HepG2 (cell line): ENCODE data around the gene IGLON5. TPM values are rescaled to one million over a fixed set of nuclear protein-coding genes. Genes with fewer than 3 reads are reported as not detected.

ENCODE experiments used
- BRD4 ChIP-seq: sonication (generic); formaldehyde crosslinking; IDR thresholded peaks from 2 replicates; pipeline ENCODE4 v1.4.0; 2020; ENCODE audit warnings: missing genetic modification reagents
- FOSL2 ChIP-seq: sonication (generic); formaldehyde crosslinking; IDR thresholded peaks from 2 replicates; pipeline ENCODE4 v1.4.0; 2020; ENCODE audit warnings: missing genetic modification reagents
- HDAC1 ChIP-seq: sonication (generic); formaldehyde crosslinking; IDR thresholded peaks from 2 replicates; pipeline ENCODE4 v1.5.1; 2020; ENCODE audit warnings: mild to moderate bottlenecking, missing genetic modification reagents
- HNF4G ChIP-seq, 2 experiments: sonication (generic) in 1 of 2; formaldehyde crosslinking in 1 of 2; IDR thresholded peaks; 2 replicates each; pipeline versions ENCODE4 v1.4.0 to v1.6.1; 2011 to 2020; ENCODE audit warnings: borderline replicate concordance in 2 of 2, low read depth in 2 of 2, mild to moderate bottlenecking in 2 of 2, low read length in 1 of 2, missing genetic modification reagents in 1 of 2, moderate library complexity in 1 of 2
- RELA ChIP-seq: sonication (generic); formaldehyde crosslinking; IDR thresholded peaks from 2 replicates; pipeline ENCODE4 v1.4.0; 2020; ENCODE audit warnings: missing genetic modification reagents
- SIX4 ChIP-seq: sonication (generic); formaldehyde crosslinking; IDR thresholded peaks from 2 replicates; pipeline ENCODE4 v1.4.0; 2020; ENCODE audit warnings: missing genetic modification reagents
- SOX6 ChIP-seq, 2 experiments: fragments of 450-650 bp in 1 of 2; sonication (generic) in 1 of 2; formaldehyde crosslinking in 1 of 2; IDR thresholded peaks; 2 replicates each; pipeline versions ENCODE4 v1.4.0 to v1.6.1; 2017 to 2020; ENCODE audit warnings: antibody characterized with exemption in 1 of 2, mild to moderate bottlenecking in 1 of 2, missing genetic modification reagents in 1 of 2
- TCF12 ChIP-seq, 2 experiments: fragments of 450-650 bp in 1 of 2; sonication (generic) in 1 of 2; formaldehyde crosslinking in 1 of 2; IDR thresholded peaks; 2 replicates each; pipeline versions ENCODE4 v1.6.1 to v1.8.0; 2017 to 2022; ENCODE audit warnings: antibody characterized with exemption in 1 of 2, mild to moderate bottlenecking in 1 of 2, missing genetic modification reagents in 1 of 2, moderate library complexity in 1 of 2
- ZNF282 ChIP-seq: fragments of 450-650 bp; IDR thresholded peaks from 2 replicates; pipeline ENCODE4 v1.6.1; 2018; ENCODE audit not compliant: partially characterized antibody
- ZNF563 ChIP-seq: sonication (generic); formaldehyde crosslinking; IDR thresholded peaks from 2 replicates; pipeline ENCODE4 v1.8.0; 2022; ENCODE audit warnings: mild to moderate bottlenecking, moderate library complexity, missing genetic modification reagents
- ZNF569 ChIP-seq: sonication (generic); formaldehyde crosslinking; IDR thresholded peaks from 2 replicates; pipeline ENCODE4 v1.5.0; 2020; ENCODE audit warnings: mild to moderate bottlenecking, missing genetic modification reagents, moderate library complexity, borderline replicate concordance
- ZNF646 ChIP-seq: sonication (generic); formaldehyde crosslinking; IDR thresholded peaks from 2 replicates; pipeline ENCODE4 v1.9.0; 2021; ENCODE audit warnings: mild to moderate bottlenecking, missing genetic modification reagents
- ZNF800 ChIP-seq: sonication (generic); formaldehyde crosslinking; IDR thresholded peaks from 2 replicates; pipeline ENCODE4 v1.4.0; 2020; ENCODE audit warnings: missing genetic modification reagents
- polyA plus RNA-seq, 8 experiments: library from polyadenylated mRNA; depleted of rRNA in 3 of 8; stranded (reverse) in 7 of 8; unstranded in 1 of 8; fragments of >200 nt; fragmentation: Illumina TruSeq in 4 of 8; extraction: Trizol in 4 of 8; gene quantifications; 2 replicates each; pipeline versions ENCODE4 v1.2.1 to v1.2.3, GENCODE V29; 2011 to 2016; ENCODE audit warnings: low read depth in 4 of 8, missing spikeins in 1 of 8, mixed read lengths in 1 of 8; ENCODE audit not compliant: insufficient read depth in 1 of 8
- total RNA-seq, 5 experiments: library from RNA; depleted of rRNA; stranded (reverse); fragments of >200 nt; fragmentation: Illumina TruSeq; extraction: Trizol; gene quantifications; 2 replicates each; pipeline ENCODE4 v1.2.3, GENCODE V29; 2016; ENCODE audit warnings: low read depth in 1 of 5
- TF ChIP-seq, protein P1 (sequence below): fragments of 450-650 bp; IDR thresholded peaks from 2 replicates; pipeline ENCODE4 v1.6.1; 2017; ENCODE audit warnings: mild to moderate bottlenecking
- TF ChIP-seq, protein P2 (sequence below): sonication (generic); formaldehyde crosslinking; IDR thresholded peaks from 2 replicates; pipeline ENCODE4 v1.4.0; 2020; ENCODE audit warnings: missing genetic modification reagents

Gene IGLON5
- total and polyA plus RNA-seq, 2 of the 13 experiments (the other 11 are each of a cell fraction or from before 2014, with no cell fraction given), result 0.04 to 5.7 TPM

DNA sequence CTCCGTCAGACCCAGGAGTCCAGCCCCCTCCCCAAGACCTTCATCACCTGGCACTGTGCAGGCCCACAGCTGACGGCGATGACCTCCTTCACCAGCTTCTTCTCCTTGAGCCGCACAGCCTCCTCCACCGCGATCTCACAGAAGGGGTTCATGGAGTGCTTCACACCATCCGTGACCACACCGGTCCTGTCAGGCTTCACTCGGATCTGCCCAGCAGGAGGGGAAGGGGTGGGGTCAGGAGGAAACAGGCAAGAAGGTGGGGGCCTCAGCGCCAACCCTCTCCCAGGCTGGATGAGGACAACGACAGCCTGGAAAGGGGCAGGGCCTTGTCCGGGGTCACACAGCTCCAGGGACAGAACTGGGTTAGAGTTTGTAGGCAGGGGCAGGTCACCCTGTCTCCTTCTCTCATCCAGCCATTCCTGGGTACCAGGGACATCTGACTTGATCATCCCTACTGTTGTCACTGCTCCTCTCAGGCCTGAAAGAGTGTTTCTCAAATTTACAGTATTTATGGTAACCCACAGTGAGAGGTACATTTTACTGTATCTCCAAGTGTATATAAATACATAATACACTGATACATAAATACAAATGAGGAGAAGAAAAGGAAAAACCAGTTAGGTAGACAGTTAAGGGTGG is 42.8 kb downstream of the IGLON5 start (continued):
- TF ChIP-seq SIX4 (CRISPR knock-in tag) (peak; percentile 27; the same call in 1 of the 2 replicates), ZNF646 (CRISPR knock-in tag) (no peak), FOSL2 (peak; percentile 30; the same call in 1 of the 2 replicates), SOX6 (IDR thresholded peaks at IDR 0.05) (no peak), SOX6 (CRISPR knock-in tag; IDR thresholded peaks at IDR 0.05) (no peak), ZNF563 (no peak), ZNF569 (CRISPR knock-in tag) (no peak), HDAC1 (CRISPR knock-in tag) (no peak; the same call in 1 of the 2 replicates), BRD4 (CRISPR knock-in tag) (peak; percentile 71), TCF12 (IDR thresholded peaks at IDR 0.05) (no peak), TCF12 (CRISPR knock-in tag; IDR thresholded peaks at IDR 0.05) (no peak), ZNF800 (no peak), RELA (CRISPR knock-in tag) (no peak), ZNF282 (no peak), HNF4G (IDR thresholded peaks at IDR 0.05; ENCODE audit: borderline replicate concordance, low read depth, low read length) (no peak), HNF4G (CRISPR knock-in tag; IDR thresholded peaks at IDR 0.05; ENCODE audit: borderline replicate concordance, low read depth) (peak; percentile 8; the same call in 1 of the 2 replicates)
- TF ChIP-seq, protein P1, sequence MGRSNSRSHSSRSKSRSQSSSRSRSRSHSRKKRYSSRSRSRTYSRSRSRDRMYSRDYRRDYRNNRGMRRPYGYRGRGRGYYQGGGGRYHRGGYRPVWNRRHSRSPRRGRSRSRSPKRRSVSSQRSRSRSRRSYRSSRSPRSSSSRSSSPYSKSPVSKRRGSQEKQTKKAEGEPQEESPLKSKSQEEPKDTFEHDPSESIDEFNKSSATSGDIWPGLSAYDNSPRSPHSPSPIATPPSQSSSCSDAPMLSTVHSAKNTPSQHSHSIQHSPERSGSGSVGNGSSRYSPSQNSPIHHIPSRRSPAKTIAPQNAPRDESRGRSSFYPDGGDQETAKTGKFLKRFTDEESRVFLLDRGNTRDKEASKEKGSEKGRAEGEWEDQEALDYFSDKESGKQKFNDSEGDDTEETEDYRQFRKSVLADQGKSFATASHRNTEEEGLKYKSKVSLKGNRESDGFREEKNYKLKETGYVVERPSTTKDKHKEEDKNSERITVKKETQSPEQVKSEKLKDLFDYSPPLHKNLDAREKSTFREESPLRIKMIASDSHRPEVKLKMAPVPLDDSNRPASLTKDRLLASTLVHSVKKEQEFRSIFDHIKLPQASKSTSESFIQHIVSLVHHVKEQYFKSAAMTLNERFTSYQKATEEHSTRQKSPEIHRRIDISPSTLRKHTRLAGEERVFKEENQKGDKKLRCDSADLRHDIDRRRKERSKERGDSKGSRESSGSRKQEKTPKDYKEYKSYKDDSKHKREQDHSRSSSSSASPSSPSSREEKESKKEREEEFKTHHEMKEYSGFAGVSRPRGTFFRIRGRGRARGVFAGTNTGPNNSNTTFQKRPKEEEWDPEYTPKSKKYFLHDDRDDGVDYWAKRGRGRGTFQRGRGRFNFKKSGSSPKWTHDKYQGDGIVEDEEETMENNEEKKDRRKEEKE, result no peak
- TF ChIP-seq, protein P2, sequence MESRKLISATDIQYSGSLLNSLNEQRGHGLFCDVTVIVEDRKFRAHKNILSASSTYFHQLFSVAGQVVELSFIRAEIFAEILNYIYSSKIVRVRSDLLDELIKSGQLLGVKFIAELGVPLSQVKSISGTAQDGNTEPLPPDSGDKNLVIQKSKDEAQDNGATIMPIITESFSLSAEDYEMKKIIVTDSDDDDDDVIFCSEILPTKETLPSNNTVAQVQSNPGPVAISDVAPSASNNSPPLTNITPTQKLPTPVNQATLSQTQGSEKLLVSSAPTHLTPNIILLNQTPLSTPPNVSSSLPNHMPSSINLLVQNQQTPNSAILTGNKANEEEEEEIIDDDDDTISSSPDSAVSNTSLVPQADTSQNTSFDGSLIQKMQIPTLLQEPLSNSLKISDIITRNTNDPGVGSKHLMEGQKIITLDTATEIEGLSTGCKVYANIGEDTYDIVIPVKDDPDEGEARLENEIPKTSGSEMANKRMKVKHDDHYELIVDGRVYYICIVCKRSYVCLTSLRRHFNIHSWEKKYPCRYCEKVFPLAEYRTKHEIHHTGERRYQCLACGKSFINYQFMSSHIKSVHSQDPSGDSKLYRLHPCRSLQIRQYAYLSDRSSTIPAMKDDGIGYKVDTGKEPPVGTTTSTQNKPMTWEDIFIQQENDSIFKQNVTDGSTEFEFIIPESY (CRISPR knock-in tag), result no peak
